ENCODE results near the gene RAB36.

RAB36 gene

DNA sequence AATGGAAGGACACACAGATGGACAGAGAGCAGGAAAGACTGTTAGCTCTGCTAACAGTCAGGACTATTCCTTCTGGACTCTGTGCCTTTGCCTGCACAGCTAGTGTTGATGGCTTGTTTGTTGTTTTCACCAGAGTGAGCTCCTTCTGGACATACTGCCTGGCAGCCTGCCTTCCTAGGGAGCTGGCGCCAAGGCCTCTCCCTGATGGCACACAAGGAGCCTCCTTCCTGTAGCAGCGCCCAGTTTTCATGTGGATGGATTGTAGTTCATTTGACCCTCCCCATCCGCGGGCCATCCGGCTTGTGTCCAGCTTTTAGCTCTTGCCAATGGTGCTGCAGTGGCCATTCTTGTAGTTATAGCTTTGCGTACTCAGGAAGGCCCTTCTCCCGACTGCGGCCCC, 18.4 kb downstream of the RAB36 start:
- DNase-seq, result no peak

DNA sequence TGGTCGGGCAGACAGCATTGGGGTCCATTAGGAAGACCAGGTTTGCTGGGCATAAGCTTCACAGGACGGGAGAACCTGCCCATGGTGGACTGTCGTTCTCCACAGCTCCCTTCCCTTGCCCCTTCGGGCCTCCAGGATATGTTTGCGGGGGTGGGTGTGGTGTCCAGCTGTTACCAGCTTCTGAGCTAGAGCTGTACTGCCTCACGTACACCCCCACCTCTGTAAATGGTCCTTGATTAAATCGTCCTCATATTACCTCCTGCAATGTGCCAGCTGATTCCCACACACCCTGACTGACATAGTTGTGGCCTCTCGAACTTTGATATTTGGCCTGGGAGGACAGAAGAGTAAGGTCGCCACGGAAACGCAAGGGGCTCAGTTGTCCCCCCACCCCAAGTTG, 18.8 kb downstream of the RAB36 start:
- DNase-seq, result no peak

DNA sequence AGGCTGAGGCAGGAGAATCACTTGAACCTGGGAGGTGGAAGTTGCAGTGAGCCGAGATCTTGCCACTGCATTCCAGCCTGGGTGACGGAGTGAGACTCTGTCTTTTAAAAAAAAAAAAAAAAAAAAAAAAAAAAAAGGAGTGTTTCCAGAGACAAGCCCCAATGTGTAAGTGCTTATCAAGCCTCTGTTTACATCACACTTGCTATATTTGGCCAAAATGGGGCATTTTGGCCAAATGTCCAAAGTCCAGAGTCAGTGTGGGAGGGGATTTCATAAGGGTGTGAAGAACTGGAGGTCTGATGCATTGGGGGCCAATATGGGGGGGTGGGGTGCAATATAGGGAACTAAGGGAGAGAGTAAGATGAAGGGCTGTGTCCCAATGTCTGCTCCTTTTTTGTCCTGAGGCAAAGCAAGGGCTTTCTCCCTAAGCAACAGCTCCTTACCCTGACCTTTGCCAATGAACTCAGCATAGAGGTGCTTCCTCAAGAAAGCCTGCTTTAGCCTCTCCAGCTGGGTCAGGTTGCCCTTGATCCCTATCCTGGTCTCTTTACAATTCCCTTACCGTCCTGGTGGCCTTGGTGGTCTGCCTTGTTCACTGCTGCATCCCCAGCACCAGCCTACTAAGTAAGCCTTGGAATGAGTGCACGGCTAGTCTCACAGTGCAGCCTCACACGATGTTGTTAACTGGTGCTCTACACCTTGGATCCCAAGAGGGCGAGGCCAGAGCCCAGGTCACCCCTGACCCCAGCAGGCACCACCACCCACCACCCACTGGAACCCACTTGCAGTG, 21.0 kb downstream of the RAB36 start:
- no peak for DNase-seq

DNA sequence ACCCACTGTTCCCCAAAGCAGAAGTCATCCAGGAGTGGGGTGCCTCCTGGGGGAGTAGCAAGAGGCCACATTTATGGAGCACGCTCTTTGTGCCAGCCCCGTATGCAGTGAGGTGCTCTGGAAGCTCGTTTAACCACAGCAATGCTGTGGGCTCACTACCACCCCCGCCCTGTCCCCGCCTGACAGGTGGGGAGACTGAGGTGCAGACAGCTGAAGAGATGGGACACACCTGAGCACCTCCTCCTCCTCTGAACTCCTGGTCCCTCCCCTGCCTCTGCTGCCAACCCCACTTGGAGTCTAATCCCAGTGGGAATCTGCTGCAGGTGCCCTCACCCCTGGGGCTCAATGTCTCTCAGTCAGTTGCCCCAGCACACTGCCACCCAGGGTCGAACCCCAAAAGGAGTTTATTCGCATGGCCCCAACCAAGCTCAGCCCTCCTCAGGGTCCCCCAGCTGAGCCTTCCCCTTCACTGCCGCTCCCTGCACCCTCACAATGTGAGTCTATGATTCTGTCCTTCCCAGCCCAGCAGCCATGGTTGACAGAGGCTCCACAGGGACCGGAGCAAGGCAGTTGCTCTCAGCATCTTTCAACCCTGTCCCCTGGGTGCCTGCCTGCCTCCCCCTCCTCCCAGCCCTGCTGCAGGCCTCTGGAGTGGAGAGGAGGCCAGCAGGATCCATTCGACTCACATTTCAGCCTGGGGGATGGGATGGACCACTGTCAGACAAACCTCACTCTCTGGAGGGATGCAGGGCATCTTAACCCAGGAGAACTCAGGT, 21.8 kb downstream of the RAB36 start:
- DNase-seq, result no peak

DNA sequence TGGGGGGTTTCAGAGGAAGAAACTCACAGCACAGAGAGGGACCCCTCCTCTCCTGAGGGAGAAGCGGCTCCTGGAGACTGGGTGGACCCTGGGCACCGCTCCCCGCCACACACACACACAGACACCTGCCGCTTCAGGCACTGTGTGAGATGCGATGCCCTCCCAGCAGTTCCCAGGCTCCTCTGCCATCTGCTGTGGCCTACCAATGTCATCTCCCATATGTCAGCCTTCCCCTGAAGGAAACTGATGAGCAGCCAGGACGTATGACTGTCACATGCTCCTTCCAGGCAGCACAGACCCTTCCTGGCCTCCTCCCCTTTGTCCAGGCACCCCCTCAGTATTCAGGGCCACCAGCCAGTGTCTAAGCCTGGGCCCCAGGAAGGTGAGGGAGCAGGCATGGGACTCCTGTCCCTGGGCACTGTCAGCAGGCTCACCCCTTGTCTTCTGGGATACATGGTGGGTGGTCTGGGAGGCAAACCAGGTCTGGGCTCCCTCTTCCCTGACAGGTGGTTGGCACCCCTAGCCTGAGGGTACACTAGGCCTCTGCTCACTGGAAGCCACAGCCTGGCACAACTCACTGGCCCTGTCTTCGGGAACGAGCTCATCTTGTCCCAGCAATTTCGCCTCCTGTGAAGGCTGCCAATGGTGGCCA, 23.2 kb downstream of the RAB36 start:
- no peak for DNase-seq

DNA sequence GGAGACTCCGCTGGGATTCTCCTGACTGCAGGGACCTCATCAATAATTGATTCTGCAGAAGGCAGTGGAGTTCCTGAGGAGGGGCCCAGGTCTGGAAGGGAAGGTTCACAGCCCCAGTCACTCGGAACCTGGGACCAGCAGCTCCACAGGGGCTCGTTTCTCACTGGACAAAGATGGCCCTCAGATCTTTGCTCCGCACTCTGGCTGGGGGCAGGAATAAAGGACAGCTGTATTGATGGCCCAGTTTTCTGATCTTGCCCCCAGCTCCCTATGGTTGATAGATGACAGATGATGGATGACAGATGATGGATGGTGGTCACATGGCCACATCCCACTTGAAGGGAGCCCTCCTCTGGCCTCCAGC, 23.7 kb downstream of the RAB36 start:
- DNase-seq, result no peak

DNA sequence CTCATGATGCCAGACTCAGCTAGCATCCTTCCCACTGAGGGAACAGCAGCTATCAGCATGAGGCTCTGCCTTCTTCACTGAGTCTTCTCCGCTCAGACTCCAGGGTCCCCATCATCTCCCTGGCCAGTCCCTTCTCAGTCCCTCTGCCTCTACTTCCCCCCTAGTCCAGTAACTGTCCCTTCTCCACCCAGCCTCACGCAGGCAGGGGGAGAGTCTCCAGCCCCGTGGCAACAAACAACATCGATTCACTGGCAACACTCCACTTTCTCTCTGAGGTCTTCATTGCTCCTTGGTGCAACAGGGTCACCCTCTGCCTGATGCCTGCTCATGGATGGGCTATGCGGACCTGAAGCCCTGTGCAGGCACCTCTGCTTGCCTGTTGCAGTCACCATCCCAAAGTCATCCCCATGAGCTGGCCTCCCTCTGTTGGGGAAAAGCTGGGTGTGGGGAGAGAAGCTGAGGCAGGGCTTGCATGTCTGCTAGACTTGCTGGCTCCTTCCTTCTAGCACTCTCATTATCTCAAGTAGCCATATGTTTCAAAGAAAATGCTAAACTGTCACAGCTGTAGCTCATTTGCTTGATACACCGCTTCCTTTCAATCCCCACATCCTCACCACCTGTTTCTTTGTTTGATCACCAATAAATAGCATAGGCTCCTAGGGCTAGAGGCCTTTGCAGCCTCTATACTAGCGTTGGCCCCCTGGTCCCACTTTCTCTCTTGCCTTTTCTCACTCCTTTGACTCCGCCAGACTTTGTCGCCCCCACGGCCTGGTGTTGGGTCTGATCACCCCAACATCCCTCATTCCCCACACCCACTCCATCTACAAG, 30.8 kb downstream of the RAB36 start:
- DNase-seq, result no peak

DNA sequence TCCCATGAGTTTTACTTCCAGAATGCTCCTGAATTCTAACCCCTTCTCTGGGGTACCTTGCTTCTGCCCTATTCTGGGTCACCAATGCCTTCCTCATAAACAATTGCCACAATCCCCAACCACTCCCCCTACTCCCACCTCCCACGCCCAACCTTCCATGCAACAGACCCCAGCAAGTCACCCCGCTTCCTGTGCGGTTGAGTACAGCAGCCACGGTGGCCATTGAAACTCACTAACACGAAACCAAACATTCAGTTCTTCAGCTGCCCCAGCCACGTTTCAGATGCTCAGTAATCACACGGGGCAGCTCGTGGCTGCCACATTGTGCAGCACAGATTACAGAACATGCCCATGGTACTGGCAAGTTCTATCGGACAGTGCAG, 31.4 kb downstream of the RAB36 start:
- no peak for DNase-seq

DNA sequence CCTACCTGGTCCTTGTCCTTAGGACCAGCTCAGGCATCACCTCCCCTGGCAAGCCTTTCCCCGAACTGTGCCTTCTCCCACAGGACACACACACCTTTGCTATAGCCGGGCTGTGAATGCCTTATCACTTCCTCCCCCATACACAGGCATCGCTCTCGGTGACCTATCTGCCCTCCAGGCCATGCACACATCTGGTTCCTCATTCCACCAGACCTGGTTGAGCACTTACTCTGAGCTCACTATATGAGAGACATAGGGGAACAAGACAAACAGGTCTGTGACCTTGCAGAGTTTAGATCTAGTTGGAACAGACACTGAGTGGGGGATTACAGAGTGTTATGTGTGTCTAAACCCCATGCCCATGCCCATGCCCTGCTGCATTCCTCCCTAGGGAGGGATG, 31.9 kb downstream of the RAB36 start:
- DNase-seq, result no peak

DNA sequence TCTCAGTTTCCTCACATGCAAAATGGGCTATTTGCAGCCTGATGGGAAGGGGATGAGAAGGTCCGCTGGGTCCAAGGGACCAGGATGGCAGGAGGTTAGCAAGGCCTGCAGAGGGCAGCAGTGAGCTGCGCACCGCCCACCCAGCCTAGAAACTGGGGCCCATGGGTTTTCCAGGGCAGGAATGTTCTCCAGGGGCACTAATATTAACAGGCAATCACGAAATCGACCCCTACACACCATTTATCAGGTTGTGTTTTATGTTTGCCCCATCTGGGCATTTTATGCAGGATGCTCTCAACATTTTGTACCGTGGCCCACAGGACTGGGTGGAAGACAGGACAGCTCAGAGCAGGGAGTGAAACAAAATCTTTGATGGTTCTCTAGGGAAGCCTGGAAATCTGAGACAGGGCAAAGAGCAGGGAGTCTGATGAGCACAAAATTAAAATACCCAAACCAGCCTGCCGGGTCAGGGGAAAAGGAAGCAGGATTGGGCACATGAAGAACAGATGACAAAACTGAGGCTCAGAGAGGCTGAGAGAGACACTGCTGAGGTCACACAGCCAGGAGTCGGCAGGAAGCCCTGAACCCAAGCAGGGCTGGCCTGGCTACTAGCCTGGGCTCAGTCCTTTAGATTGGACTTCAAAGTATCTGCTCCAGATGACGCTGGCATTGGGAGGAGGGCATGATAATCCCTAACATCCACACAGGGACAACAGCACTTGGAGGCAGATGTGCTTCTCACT, 33.4 kb downstream of the RAB36 start:
- DNase-seq, result peak; percentile 63

DNA sequence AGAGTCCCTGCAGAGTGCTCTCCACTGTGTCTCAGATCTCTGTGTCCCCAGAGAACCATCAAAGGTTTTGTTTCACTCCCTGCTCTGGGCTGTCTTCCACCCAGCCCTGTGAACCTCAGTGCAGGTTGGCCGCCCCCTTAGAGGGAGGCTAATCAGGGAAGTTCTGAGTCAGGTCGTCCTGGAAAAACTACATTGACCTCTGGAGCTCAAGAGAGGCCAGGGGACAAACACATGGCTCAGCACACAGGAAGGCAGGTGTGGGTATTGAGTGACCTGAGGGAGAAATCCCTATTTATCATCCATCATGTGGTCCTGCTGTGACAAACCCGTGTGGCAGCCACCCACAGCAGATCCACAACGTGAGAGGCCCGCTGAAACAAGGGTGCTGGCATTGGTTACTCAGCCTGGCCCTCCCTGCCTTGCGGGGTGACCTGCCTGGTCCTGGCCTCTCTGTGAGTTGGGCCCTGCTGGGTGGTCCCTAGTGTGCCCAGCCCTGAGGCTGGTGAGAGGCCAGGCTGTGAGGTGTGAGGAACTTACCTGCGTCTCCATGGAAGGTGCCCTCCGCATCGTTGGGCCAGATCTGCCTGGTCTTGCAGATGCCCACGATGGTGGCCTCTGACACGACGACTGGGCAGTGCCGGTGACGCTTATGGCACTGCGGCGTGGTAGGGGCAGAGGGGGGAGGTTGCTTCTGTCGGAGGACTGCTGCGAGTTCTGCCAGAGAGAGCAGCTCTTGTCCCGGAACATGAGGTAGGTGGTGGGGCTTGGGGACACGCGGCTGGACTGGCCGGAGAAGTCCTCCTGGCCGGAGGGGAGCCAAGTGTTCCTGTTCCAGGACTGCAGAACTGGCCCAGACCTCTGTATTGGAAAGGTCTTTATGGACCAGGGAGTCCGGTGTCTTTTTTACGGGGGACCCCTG, 34.4 kb downstream of the RAB36 start:
- no peak for DNase-seq

DNA sequence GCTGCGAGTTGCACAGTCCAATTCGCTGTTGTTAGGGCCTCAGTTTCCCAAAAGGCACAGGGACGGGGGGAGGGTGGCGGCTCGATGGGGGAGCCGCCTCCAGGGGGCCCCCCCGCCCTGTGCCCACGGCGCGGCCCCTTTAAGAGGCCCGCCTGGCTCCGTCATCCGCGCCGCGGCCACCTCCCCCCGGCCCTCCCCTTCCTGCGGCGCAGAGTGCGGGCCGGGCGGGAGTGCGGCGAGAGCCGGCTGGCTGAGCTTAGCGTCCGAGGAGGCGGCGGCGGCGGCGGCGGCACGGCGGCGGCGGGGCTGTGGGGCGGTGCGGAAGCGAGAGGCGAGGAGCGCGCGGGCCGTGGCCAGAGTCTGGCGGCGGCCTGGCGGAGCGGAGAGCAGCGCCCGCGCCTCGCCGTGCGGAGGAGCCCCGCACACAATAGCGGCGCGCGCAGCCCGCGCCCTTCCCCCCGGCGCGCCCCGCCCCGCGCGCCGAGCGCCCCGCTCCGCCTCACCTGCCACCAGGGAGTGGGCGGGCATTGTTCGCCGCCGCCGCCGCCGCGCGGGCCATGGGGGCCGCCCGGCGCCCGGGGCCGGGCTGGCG, 35.1 kb downstream of the RAB36 start, which contains the start of gene BCR:
Gene BCR, plus strand, starts transcription at position 209 of the 592 bp plus-strand sequence. CDS start 452 bp downstream, outside the sequence.
- peak; percentile 76 for DNase-seq

DNA sequence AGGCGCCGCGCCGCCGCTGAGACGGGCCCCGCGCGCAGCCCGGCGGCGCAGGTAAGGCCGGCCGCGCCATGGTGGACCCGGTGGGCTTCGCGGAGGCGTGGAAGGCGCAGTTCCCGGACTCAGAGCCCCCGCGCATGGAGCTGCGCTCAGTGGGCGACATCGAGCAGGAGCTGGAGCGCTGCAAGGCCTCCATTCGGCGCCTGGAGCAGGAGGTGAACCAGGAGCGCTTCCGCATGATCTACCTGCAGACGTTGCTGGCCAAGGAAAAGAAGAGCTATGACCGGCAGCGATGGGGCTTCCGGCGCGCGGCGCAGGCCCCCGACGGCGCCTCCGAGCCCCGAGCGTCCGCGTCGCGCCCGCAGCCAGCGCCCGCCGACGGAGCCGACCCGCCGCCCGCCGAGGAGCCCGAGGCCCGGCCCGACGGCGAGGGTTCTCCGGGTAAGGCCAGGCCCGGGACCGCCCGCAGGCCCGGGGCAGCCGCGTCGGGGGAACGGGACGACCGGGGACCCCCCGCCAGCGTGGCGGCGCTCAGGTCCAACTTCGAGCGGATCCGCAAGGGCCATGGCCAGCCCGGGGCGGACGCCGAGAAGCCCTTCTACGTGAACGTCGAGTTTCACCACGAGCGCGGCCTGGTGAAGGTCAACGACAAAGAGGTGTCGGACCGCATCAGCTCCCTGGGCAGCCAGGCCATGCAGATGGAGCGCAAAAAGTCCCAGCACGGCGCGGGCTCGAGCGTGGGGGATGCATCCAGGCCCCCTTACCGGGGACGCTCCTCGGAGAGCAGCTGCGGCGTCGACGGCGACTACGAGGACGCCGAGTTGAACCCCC, 35.8 kb downstream of the RAB36 start:
- DNase-seq, result peak; percentile 29

DNA sequence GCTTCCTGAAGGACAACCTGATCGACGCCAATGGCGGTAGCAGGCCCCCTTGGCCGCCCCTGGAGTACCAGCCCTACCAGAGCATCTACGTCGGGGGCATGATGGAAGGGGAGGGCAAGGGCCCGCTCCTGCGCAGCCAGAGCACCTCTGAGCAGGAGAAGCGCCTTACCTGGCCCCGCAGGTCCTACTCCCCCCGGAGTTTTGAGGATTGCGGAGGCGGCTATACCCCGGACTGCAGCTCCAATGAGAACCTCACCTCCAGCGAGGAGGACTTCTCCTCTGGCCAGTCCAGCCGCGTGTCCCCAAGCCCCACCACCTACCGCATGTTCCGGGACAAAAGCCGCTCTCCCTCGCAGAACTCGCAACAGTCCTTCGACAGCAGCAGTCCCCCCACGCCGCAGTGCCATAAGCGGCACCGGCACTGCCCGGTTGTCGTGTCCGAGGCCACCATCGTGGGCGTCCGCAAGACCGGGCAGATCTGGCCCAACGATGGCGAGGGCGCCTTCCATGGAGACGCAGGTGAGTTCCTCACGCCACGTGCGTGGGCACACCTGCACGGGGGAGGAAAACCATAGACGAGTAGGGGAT, 36.5 kb downstream of the RAB36 start:
- peak; percentile 22 for DNase-seq

DNA sequence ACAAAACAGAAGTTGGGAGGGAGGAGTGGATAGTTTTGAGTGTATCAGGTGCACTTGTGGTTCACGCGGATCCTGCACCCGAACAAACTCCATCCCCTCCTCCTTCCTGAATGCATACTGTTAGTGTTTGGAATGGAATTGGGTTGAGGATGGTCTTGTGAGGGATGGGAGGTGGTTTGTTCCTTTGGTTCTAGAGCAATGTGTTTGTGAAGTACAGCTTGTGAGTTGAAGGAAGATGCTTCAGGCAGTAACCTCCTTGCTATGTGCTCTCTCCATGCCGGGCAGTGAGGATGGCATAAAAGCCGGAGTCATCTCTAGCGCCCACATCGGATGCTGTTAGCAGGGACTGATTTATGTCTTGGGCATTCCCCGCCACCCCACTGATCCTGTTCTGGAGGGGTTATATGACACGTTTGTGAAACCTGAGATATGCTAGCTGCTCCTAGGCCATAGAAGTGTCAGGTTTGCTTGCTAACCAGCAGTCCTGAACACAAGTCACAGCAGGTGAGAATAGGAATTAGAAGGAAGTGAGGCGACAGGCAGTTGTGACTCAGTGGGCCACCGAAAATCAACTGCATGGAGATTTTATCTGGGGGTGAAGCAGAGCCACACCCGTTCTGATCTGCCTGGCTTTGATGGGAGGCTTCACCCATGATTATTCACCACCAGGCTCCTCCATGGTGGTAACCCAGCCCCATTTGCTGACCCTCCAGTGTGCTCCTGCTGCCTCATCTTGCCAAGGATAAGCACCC, 37.2 kb downstream of the RAB36 start:
- peak; percentile 76 for DNase-seq

DNA sequence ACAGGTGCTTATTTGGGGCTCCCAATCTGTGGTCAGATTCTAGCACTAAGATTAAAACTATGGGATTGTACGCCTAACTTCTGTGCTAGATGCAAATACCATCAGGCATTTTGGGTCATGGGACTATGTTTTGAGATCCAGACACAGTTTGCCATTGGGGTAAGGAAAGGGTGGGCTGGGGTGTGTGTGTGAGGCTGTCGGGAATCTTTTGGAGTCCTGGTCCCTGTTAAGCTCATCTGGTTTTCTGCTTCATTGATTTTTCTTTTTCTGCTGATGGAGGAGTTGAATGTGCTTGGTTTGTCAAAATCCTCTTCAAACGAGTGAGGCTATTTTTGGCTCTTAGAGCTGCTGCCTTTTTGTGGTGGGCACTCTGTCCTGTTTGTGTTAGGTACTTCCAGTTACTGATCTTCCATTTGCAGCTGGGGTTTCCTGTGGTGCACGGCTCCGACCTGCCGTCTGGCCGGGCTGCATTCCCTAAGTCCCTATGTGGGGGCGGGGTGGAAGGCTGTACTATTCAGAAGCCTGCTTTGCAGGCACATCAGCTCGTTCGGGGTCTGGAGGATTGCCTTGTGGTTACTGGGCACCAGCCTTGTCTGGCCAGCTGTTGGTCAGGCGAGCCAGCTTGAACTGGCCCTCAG, 37.9 kb downstream of the RAB36 start:
- no peak for DNase-seq

DNA sequence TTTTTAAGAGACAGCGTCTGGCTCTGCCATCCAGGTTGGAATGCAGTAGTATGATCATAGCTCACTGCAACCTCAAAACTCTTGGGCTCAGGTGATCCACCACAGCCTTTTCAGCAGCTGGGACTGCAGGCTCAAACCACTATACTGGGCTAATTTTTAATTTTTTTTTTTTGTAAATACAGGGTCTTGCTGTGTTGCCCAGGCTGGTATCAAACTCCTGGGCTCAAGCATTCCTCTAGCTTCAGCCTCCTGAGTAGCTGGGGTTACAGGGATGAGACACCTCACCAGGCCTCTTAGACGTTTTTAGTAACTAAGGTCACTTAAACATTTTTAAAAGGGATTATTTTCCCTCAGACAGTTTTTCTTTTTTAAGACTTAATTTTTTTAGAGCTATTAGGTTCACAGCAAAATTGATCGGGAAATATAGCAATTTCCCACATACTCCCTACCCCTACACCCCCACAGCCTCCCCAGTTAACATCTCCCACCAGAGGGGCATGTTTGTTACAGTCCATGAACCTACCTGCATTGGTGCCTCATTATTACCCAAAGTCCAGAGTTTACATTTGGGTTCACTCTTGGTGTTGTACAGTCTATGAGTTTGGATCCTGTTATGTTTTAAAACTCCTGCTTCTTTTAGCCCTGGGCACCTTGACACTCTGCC, 39.0 kb downstream of the RAB36 start:
- DNase-seq, result no peak

DNA sequence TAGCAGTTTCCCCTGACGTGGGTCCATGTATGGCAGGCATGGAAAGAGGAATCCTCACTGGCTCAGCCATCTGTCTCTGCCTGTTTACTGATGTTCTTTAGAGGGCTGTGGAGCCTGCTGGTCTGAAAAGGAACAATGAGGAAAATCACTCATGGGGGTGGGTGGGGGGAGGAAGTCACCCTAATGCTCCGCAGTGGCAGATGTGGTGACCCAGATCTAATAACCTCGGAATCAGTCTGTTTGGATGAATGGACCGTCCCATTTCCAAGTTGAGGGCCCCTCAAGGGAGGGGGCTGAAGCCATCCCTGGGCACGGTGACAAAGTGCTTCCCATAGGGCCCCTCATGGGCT, 39.5 kb downstream of the RAB36 start:
- DNase-seq, result no peak

All from activated naive CD4-positive, alpha-beta T cell treated with anti-CD3 and anti-CD28 coated beads, Interleukin-2, amount 50 U/mL, for 16 hours (primary cell).